SH-SY5Y (cell line): ENCODE results near the gene YBEY.

ENCODE experiments used
- GATA2 ChIP-seq: IDR thresholded peaks from 2 replicates; pipeline ENCODE4 v1.6.1; 2011; ENCODE audit warnings: mild to moderate bottlenecking, low read depth, low read length
- GATA3 ChIP-seq: IDR thresholded peaks from 2 replicates; pipeline ENCODE4 v1.6.1; 2011; ENCODE audit warnings: low read depth, mild to moderate bottlenecking, low read length, moderate library complexity

GRCh38 chr21:46285206-46285661 lies 908 bp upstream of the YBEY start, which contains the start of gene MCM3AP:
- TF ChIP-seq GATA2: no peak
- no peak for TF ChIP-seq GATA3
